Trophoblast cell (in vitro differentiated cells and primary cell): ENCODE measurements around the gene ZNF639.

Experiments
- DNase-seq, 2 donors: peaks; one replicate each; pipeline ENCODE4 v3.0.0-alpha.2; 2016
- H2AFZ ChIP-seq: 2 replicates; pipeline ENCODE4 v1.6.1; 2013; ENCODE audit warnings: low read length, moderate library complexity, mild to moderate bottlenecking; ENCODE audit not compliant: insufficient read depth, poor library complexity
- H2AK5ac ChIP-seq: 2 replicates; pipeline ENCODE4 v1.6.1; 2013; ENCODE audit warnings: mild to moderate bottlenecking, low read length
- H2BK120ac ChIP-seq: 2 replicates; pipeline ENCODE4 v1.6.1; 2013; ENCODE audit warnings: low read length, mild to moderate bottlenecking, moderate library complexity; ENCODE audit not compliant: insufficient read depth, poor library complexity
- H2BK12ac ChIP-seq: 2 replicates; pipeline ENCODE4 v1.6.1; 2013; ENCODE audit warnings: mild to moderate bottlenecking, low read length, moderate library complexity
- H2BK5ac ChIP-seq: 2 replicates; pipeline ENCODE4 v1.6.1; 2013; ENCODE audit warnings: low read length, low read depth, moderate library complexity, mild to moderate bottlenecking; ENCODE audit not compliant: poor library complexity
- H3K14ac ChIP-seq: 2 replicates; pipeline ENCODE4 v1.6.1; 2013; ENCODE audit warnings: mild to moderate bottlenecking, low read length
- H3K18ac ChIP-seq: 2 replicates; pipeline ENCODE4 v1.6.1; 2013; ENCODE audit warnings: mild to moderate bottlenecking, low read length
- H3K23ac ChIP-seq: 2 replicates; pipeline ENCODE4 v1.6.1; 2013; ENCODE audit warnings: low read length
- H3K27ac ChIP-seq: 2 replicates; pipeline ENCODE4 v1.5.1; 2013; ENCODE audit warnings: low read depth, mild to moderate bottlenecking, inconsistent platforms, low read length, moderate library complexity
- H3K27me3 ChIP-seq: 2 replicates; pipeline ENCODE4 v1.6.1; 2013; ENCODE audit warnings: inconsistent platforms, mild to moderate bottlenecking, low read length, moderate library complexity; ENCODE audit not compliant: insufficient read depth
- H3K36me3 ChIP-seq, 2 experiments: 1 replicate in 1 of 2; 2 replicates in 1 of 2; pipeline ENCODE4 v1.6.1; 2013; ENCODE audit warnings: low read length in 2 of 2, mild to moderate bottlenecking in 2 of 2, moderate library complexity in 1 of 2; ENCODE audit not compliant: insufficient read depth in 2 of 2, control insufficient read depth in 1 of 2
- H3K4ac ChIP-seq: 2 replicates; pipeline ENCODE4 v1.6.1; 2013; ENCODE audit warnings: low read depth, mild to moderate bottlenecking, low read length, moderate library complexity
- H3K4me1 ChIP-seq, 2 experiments: 1 replicate in 1 of 2; 2 replicates in 1 of 2; pipeline ENCODE4 v1.6.1; 2013; ENCODE audit warnings: low read length in 2 of 2, mild to moderate bottlenecking in 2 of 2, moderate library complexity in 1 of 2; ENCODE audit not compliant: insufficient read depth in 2 of 2, control insufficient read depth in 1 of 2
- H3K4me2 ChIP-seq: 2 replicates; pipeline ENCODE4 v1.6.1; 2013; ENCODE audit warnings: inconsistent platforms, mild to moderate bottlenecking, low read length, moderate library complexity
- H3K4me3 ChIP-seq: 2 replicates; pipeline ENCODE4 v1.5.1; 2013; ENCODE audit warnings: mild to moderate bottlenecking, low read depth, low read length, inconsistent platforms
- H3K79me1 ChIP-seq: one replicate; pipeline ENCODE4 v1.6.1; 2013; ENCODE audit warnings: low read length
- H3K79me2 ChIP-seq: 2 replicates; pipeline ENCODE4 v1.6.1; 2013; ENCODE audit warnings: low read length, mild to moderate bottlenecking; ENCODE audit not compliant: control insufficient read depth, insufficient read depth, poor library complexity
- H3K9ac ChIP-seq: 2 replicates; pipeline ENCODE4 v1.6.1; 2013; ENCODE audit warnings: mild to moderate bottlenecking, low read length
- H3K9me3 ChIP-seq: 2 replicates; pipeline ENCODE4 v1.6.1; 2013; ENCODE audit warnings: low read depth, mild to moderate bottlenecking, control low read depth, inconsistent platforms, low read length; ENCODE audit not compliant: insufficient read depth
- H4K12ac ChIP-seq: 2 replicates; pipeline ENCODE4 v1.6.1; 2013; ENCODE audit warnings: low read depth, mild to moderate bottlenecking, low read length, moderate library complexity
- H4K8ac ChIP-seq: 2 replicates; pipeline ENCODE4 v1.6.1; 2013; ENCODE audit warnings: low read depth, mild to moderate bottlenecking, low read length, moderate library complexity
- H4K91ac ChIP-seq: one replicate; pipeline ENCODE4 v1.6.1; 2013; ENCODE audit warnings: low read depth, mild to moderate bottlenecking, low read length, moderate library complexity
- WGBS: extraction: QIAGEN DNeasy Blood & Tissue Kit; methylation state at CpG from one replicate; pipeline ENCODE4 v1.1.7; 2013; ENCODE audit warnings: missing lambda C conversion rate; ENCODE audit not compliant: insufficient read length, insufficient coverage; ENCODE audit errors: extremely low coverage; 5-methylcytosine and 5-hydroxymethylcytosine counted together

Gene ZNF639

DNA sequence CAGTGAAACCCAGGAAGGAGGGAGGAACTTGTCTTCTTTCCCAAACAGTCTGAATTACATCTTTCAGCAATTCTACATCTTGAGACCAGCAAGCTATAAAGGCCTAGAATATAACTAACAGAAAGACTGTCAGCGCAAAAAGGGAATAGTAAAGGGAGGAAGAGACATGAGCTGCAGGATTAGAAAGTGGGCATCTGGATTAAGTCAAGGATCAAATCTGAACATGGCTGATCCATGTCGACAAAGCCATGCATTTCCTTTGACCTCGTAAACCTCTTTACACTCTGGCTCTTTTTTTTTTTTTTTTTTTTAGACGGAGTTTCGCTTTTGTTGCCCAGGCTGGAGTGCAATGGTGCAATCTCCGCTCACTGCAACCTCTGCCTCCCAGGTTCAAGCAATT, 36.5 kb upstream of the ZNF639 start:
- DNase-seq, result no peak
- H3K9ac ChIP-seq, result no peak overlapping the region
- no peak overlapping the region for H2AFZ ChIP-seq
- H4K8ac ChIP-seq, result no peak overlapping the region
- no peak overlapping the region for H2BK5ac ChIP-seq
- no peak overlapping the region for H3K27ac ChIP-seq
- H3K4me3 ChIP-seq, result no peak overlapping the region
- no peaks in the 10 kb centered on the region for H3K79me1 ChIP-seq
- H3K9me3 ChIP-seq, result no peaks in the 10 kb centered on the region
- no peak overlapping the region for H3K4me2 ChIP-seq
- no peak overlapping the region for H3K18ac ChIP-seq
- H3K4me1 ChIP-seq, result no peaks in the 10 kb centered on the region
- H3K14ac ChIP-seq, result no peak overlapping the region
- H3K4ac ChIP-seq, result no peak overlapping the region
- no peaks in the 10 kb centered on the region for H3K36me3 ChIP-seq
- H2BK12ac ChIP-seq, result no peak overlapping the region
- H2AK5ac ChIP-seq, result no peak overlapping the region
- H3K23ac ChIP-seq, result no peak overlapping the region
- H3K79me2 ChIP-seq, result no peaks in the 10 kb centered on the region
- H4K91ac ChIP-seq, result no peak overlapping the region
- no peaks in the 10 kb centered on the region for H3K27me3 ChIP-seq
- no peak overlapping the region for H4K12ac ChIP-seq
- WGBS, result no CpG with 5 or more reads among the region's 6 CpGs
- no peak overlapping the region for H2BK120ac ChIP-seq

GRCh38 chr3:179288845-179289244, 34.0 kb upstream of the ZNF639 start:
- Histone ChIP-seq H3K79me2 (no peaks in the 10 kb centered on the region), H3K9ac (no peak overlapping the region), H3K9me3 (no peaks in the 10 kb centered on the region), H3K4me2 (no peak overlapping the region), H3K79me1 (no peaks in the 10 kb centered on the region), H2BK12ac (no peak overlapping the region), H4K12ac (no peak overlapping the region), H3K27me3 (no peaks in the 10 kb centered on the region), H2BK120ac (no peak overlapping the region), H3K27ac (no peak overlapping the region), H3K4me3 (no peak overlapping the region), H2AK5ac (no peak overlapping the region), H3K36me3 (no peaks in the 10 kb centered on the region), H4K91ac (no peak overlapping the region), H3K4ac (no peak overlapping the region), H3K4me1 (no peaks in the 10 kb centered on the region), H3K18ac (no peak overlapping the region), H4K8ac (no peak overlapping the region), H2AFZ (no peak overlapping the region), H3K14ac (no peak overlapping the region), H2BK5ac (no peak overlapping the region), H3K23ac (no peak overlapping the region)
- no CpG with 5 or more reads among the region's 4 CpGs for WGBS
- peak; percentile 21 to 86 for DNase-seq

DNA sequence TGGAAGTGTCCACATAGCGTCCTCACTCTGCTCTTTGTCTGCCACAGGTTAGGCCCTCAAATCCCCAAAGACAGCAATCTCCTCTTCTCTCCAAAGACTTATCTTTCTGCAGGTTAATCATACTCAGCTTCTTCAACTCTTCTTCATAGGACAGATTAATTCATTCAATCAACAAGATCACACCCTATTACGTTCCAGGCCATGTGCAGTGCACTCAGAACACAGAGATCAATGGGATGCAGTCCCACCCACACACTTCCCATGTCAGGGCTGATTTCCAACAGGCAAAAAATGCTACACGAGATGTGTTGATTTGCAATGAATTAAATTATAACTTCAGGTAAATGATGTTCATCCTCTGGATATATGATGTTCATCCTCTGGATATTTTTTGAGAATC, 33.5 kb upstream of the ZNF639 start:
- no peak for DNase-seq
- H3K4me1 ChIP-seq, result no peaks in the 10 kb centered on the region
- H3K23ac ChIP-seq, result no peak overlapping the region
- H2AFZ ChIP-seq, result no peak overlapping the region
- no peaks in the 10 kb centered on the region for H3K79me1 ChIP-seq
- H4K12ac ChIP-seq, result no peak overlapping the region
- no peak overlapping the region for H3K4ac ChIP-seq
- H3K4me3 ChIP-seq, result no peak overlapping the region
- no peak overlapping the region for H2BK5ac ChIP-seq
- no peaks in the 10 kb centered on the region for H3K36me3 ChIP-seq
- H3K27me3 ChIP-seq, result no peaks in the 10 kb centered on the region
- H3K27ac ChIP-seq, result no peak overlapping the region
- no peak overlapping the region for H3K18ac ChIP-seq
- WGBS, result no CpG with 5 or more reads among the region's 3 CpGs
- no peaks in the 10 kb centered on the region for H3K9me3 ChIP-seq
- H3K79me2 ChIP-seq, result no peaks in the 10 kb centered on the region
- H3K4me2 ChIP-seq, result no peak overlapping the region
- H2BK12ac ChIP-seq, result no peak overlapping the region
- no peak overlapping the region for H4K91ac ChIP-seq
- no peak overlapping the region for H3K14ac ChIP-seq
- H2BK120ac ChIP-seq, result no peak overlapping the region
- no peak overlapping the region for H3K9ac ChIP-seq
- H4K8ac ChIP-seq, result no peak overlapping the region
- no peak overlapping the region for H2AK5ac ChIP-seq

DNA sequence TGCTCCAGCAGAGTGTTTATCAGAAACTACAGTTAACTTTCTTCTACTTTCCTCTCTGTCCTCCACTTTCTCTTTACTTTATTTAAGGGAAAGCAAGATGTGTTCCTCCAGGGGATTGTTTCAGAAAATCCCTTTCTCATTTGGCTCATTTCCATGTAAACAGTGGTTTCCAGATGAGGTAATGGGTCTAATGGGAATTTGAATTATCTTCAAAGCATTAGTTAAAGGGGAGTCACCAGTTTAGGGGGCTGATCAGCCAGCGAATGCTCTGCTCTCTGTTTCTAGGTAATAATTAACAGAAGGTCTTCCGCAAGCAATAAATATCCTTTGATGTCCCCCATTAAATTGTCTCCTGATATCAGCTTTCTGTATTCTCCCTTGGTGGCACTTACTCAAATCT, 30.4 kb upstream of the ZNF639 start:
- no peaks in the 10 kb centered on the region for H3K79me2 ChIP-seq
- no CpG with 5 or more reads among the region's 2 CpGs for WGBS

More for the DNA sequence above, 30.4 kb upstream of the ZNF639 start:
- Histone ChIP-seq H4K8ac (no peak overlapping the region), H3K14ac (no peak overlapping the region), H2BK12ac (no peak overlapping the region), H3K4me1 (no peaks in the 10 kb centered on the region), H3K9me3 (no peaks in the 10 kb centered on the region), H2AFZ (no peak overlapping the region), H2AK5ac (no peak overlapping the region), H4K12ac (no peak overlapping the region), H3K36me3 (no peaks in the 10 kb centered on the region), H3K27ac (no peak overlapping the region), H3K4me2 (no peak overlapping the region), H3K79me1 (no peaks in the 10 kb centered on the region), H2BK120ac (no peak overlapping the region), H3K4me3 (no peak overlapping the region), H3K27me3 (no peaks in the 10 kb centered on the region), H4K91ac (no peak overlapping the region), H3K23ac (no peak overlapping the region), H3K9ac (no peak overlapping the region), H3K4ac (no peak overlapping the region), H3K18ac (no peak overlapping the region), H2BK5ac (no peak overlapping the region)
- DNase-seq, result no peak
